Heart right ventricle (tissue), 16 donors: Measurements from ENCODE around the gene TMEM198. TPM values are rescaled to one million over a fixed set of nuclear protein-coding genes. Genes with fewer than 3 reads are reported as not detected.
A peak's percentile ranks its signal among the peaks of the same experiment; 100 is the strongest.

Experiments
- ATAC-seq, 8 donors: fragments of 200-7000 bp; cut with Tn5 transposase; one replicate each; pipeline ENCODE4 v1.9.1; 2020; ENCODE audit warnings: mild to moderate bottlenecking in 8 of 8, moderate library complexity in 8 of 8, moderate number of reproducible peaks in 1 of 8
- DNase-seq, 2 donors: peaks; one replicate each; pipeline ENCODE4 v3.0.0-alpha.2; 2020
- H3K27ac ChIP-seq, 10 donors: fragments of 200-600 bp; sonication (generic) in 2 of 10; one replicate each; pipeline versions ENCODE4 v1.5.0 to v1.8.0; 2020 to 2022; ENCODE audit warnings: mild to moderate bottlenecking in 3 of 10
- H3K27me3 ChIP-seq, 7 donors: fragments of 200-600 bp; one replicate each; pipeline ENCODE4 v1.8.0; 2021 to 2022; ENCODE audit warnings: mild to moderate bottlenecking in 2 of 7
- H3K36me3 ChIP-seq, 9 donors: fragments of 200-600 bp; sonication (generic) in 1 of 9; one replicate each; pipeline versions ENCODE4 v1.5.0 to v1.8.0; 2020 to 2022; ENCODE audit warnings: mild to moderate bottlenecking in 2 of 9
- H3K4me1 ChIP-seq, 9 donors: fragments of 200-600 bp; sonication (generic) in 1 of 9; one replicate each; pipeline versions ENCODE4 v1.5.0 to v1.8.0; 2020 to 2022; ENCODE audit warnings: mild to moderate bottlenecking in 4 of 9
- H3K4me3 ChIP-seq, 10 donors: fragments of 200-600 bp; sonication (generic) in 2 of 10; one replicate each; pipeline versions ENCODE4 v1.5.0 to v1.8.0; 2020 to 2022; ENCODE audit warnings: mild to moderate bottlenecking in 7 of 10, moderate library complexity in 2 of 10
- H3K9me3 ChIP-seq, 11 donors: fragments of 200-600 bp in 10 of 11; sonication (generic) in 2 of 11; one replicate each; pipeline versions ENCODE4 v1.5.0 to v1.8.0; 2013 to 2022; ENCODE audit warnings: mild to moderate bottlenecking in 2 of 11, control low read depth in 1 of 11, moderate library complexity in 1 of 11
- CTCF ChIP-seq, 9 donors: fragments of 200-600 bp; sonication (generic) in 2 of 9; IDR thresholded peaks; one replicate each; pipeline versions ENCODE4 v1.5.0 to v1.8.0; 2021 to 2022; ENCODE audit warnings: antibody characterized with exemption in 9 of 9, mild to moderate bottlenecking in 5 of 9, moderate library complexity in 1 of 9
- WGBS, 2 donors: extraction: QIAGEN DNeasy Blood & Tissue Kit; methylation state at CpG; one replicate each; pipeline ENCODE4 v1.1.7; 2013; ENCODE audit warnings: inconsistent platforms in 1 of 2; 5-methylcytosine and 5-hydroxymethylcytosine counted together
- intact Hi-C, 10 donors: fragments of 100-400 bp; cut with DNase I; formaldehyde crosslinking; loops; one replicate each; pipeline versions ENCODE4 v1.11.1 to v1.14.2; 2022
- polyA plus RNA-seq, 2 donors: library from polyadenylated mRNA; stranded (reverse); fragments of 200-250 nt; gene quantifications; one replicate each; pipeline ENCODE4 v1.2.3, GENCODE V29; 2013
- total RNA-seq, 10 donors: library from RNA; stranded (reverse); fragmentation: NEBNext Ultra II Directional in 3 of 10; extraction: Animal tissue kit (Norgen Biotek cat#: 25700) in 3 of 10; gene quantifications; one replicate each; pipeline versions ENCODE4 v1.2.1 to v1.2.4, GENCODE V29; 2021 to 2023
- donor health status: Arrhythmogenic right ventricular cardiomyopathy.
- donor health status: ischemic (EF 13 %, LVEDD 7.1; RV severe dilation, severe dysfunction).
- donor health status: healthy with polysubstance abuse.
- donor health status: DM: no; HTN: yes; CAD: no.
- donor health status: DM: no; HTN: no; CAD: no.
- donor health status: ischemic (EF 25% LVEDD 6.9; RV normal size, moderate dysfunction).
- donor health status: ischemic (EF 25% LVEDD 5.7; RV mildly dilated, moderate dysfunction).
- donor health status: healthy.
- donor health status: DM: yes; HTN: yes; CAD: no.
- donor health status: Ischemic cardiomyopathy.
- donor health status: ischemic (EF 35%, LVEDD 5.7; RV mildly dilated, moderate dysfunction).
- donor health status: nonischemic (EF 11% LVEDD 7.7; RV severe dilation, severe dysfunction).
- donor health status: DM: yes; HTN: yes; CAD: no.
- donor health status: PGD.
- donor health status: ischemic (EF 29% LVEDD 5.4; RV normal size, mild dysfunction).
- donor health status: nonischemic (EF 23%, LVEDD 6.1; RV moderate dilation, normal function).

Gene TMEM198
- total and polyA plus RNA-seq, 12 donors, result 0.59 to 10.7 (median 1.9) TPM

- 0% methylated on average over 49 of the region's 49 CpGs for WGBS, 2 donors
- H3K4me1 ChIP-seq, result peaks cover 19 to 50% (median 37%) of the 10 kb centered on the region in 9 donors
- ATAC-seq, result peak; percentile 87 to 94 (median 90)
These were observed 45.4 kb upstream of the TMEM198 start, which contains the start of gene GMPPA for GRCh38 chr2:219498280-219499057. GMPPA (plus strand) TSS chr2:219498891; CDS start chr2:219499976, 1,085 bp downstream.

GRCh38 chr2:219499058-219499307 is 44.8 kb upstream of the TMEM198 start:
- H3K4me3 ChIP-seq, result peak overlapping the region; percentile 52 to 88 (median 75)
- H3K27ac ChIP-seq, result peak overlapping the region; percentile 91 to 100 (median 96)
- no peak for ATAC-seq
- no peak for TF ChIP-seq CTCF (IDR thresholded peaks at IDR 0.05)
- H3K4me1 ChIP-seq, result peaks cover 19 to 50% (median 37%) of the 10 kb centered on the region in 9 donors
- intact Hi-C loops, result loop anchor here in 2 of 10 donors (5.0 kb wide), 2 partner anchors 33 to 112 kb away; partner anchors contain the start of gene DNPEP (in 1 of the 2)
- WGBS, 2 donors, result 0 to 1% methylated on average over 3 of the region's 3 CpGs
- H3K9me3 ChIP-seq, result no peaks in the 10 kb centered on the region
- peaks cover 0 to 38% (median 18%) of the 10 kb centered on the region in 7 donors for H3K27me3 ChIP-seq
- no peak for DNase-seq
- H3K36me3 ChIP-seq, result peaks cover 0 to 25% (median 7%) of the 10 kb centered on the region in 9 donors

More at GRCh38 chr2:219498280-219499057, 45.4 kb upstream of the TMEM198 start, which contains the start of gene GMPPA:
- peak in 3 of 9 donors; percentile 15 to 29 (median 25) for TF ChIP-seq CTCF (IDR thresholded peaks at IDR 0.05)
- Histone ChIP-seq H3K36me3 (peaks cover 0 to 20% (median 2%) of the 10 kb centered on the region in 9 donors), H3K9me3 (no peaks in the 10 kb centered on the region), H3K4me3 (peak within 1 kb of the TSS; percentile 52 to 88 (median 75)), H3K27ac (peak within 1 kb of the TSS; percentile 91 to 100 (median 96)), H3K27me3 (peaks cover 0 to 43% (median 18%) of the 10 kb centered on the region in 7 donors)
- intact Hi-C loops, result loop anchor here in 3 of 10 donors (1.0 to 5.0 kb wide), 4 partner anchors 34 to 111 kb away; partner anchors contain the start of genes CHPF (in 1 of the 3) and DNPEP (in 1 of the 3)
- DNase-seq, result peak; percentile 94 to 97

- 73 to 77% methylated on average over 1 of the region's 1 CpG for WGBS, 2 donors
- H3K4me1 ChIP-seq, result peaks cover 19 to 50% (median 37%) of the 10 kb centered on the region in 9 donors
- no peak for ATAC-seq
- intact Hi-C loops, result loop anchor here in 2 of 10 donors (5.0 kb wide), 2 partner anchors 33 to 112 kb away; partner anchors contain the start of gene DNPEP (in 1 of the 2)
- no peak for TF ChIP-seq CTCF (IDR thresholded peaks at IDR 0.05)
- no peaks in the 10 kb centered on the region for H3K9me3 ChIP-seq
- H3K27me3 ChIP-seq, result peaks cover 0 to 32% (median 17%) of the 10 kb centered on the region in 7 donors
- peak overlapping the region in 8 of 10 donors; percentile 52 to 88 (median 78) for H3K4me3 ChIP-seq
- DNase-seq, result no peak
- peaks cover 0 to 31% (median 13%) of the 10 kb centered on the region in 9 donors for H3K36me3 ChIP-seq
- H3K27ac ChIP-seq, result peak overlapping the region in 2 of 10 donors; percentile 96 to 97
These were observed 44.3 kb upstream of the TMEM198 start for GRCh38 chr2:219499555-219499954.

GRCh38 chr2:219500135-219500534 is 43.7 kb upstream of the TMEM198 start:
- no peak overlapping the region for H3K27ac ChIP-seq
- DNase-seq (no peak), ATAC-seq (no peak)
- peaks cover 0 to 37% (median 14%) of the 10 kb centered on the region in 9 donors for H3K36me3 ChIP-seq
- intact Hi-C loops, result no loop called here
- H3K4me3 ChIP-seq, result no peak overlapping the region
- no peak for TF ChIP-seq CTCF (IDR thresholded peaks at IDR 0.05)
- peaks cover 0 to 27% (median 11%) of the 10 kb centered on the region in 7 donors for H3K27me3 ChIP-seq
- 90 to 92% methylated on average over 2 of the region's 2 CpGs for WGBS, 2 donors
- no peaks in the 10 kb centered on the region for H3K9me3 ChIP-seq
- H3K4me1 ChIP-seq, result peaks cover 19 to 46% (median 36%) of the 10 kb centered on the region in 9 donors
